ENCODE data around the gene TPD52L3.

The TPD52L3 gene

DNA sequence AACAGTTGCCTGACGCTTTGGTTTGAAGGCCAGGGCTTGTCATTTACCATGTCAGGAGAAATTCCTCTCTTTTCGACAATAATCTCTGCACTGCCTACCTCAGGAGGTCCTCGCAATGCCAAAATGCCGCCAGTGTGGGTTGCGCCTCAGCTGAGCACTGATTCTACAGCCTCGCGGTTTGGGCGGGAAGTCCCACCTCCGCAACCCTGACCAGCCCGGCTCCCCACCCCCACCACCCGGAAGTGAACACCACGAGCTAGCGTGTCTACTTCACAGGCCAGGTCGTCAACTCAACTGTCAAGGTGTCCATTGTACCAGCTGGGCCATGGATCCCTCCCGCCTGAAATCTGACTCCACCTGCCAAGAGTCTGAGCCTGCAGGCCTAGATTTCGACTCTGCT is at the start of gene TPD52L3:
Gene TPD52L3 (plus strand): TSS at position 273 of the 400 bp plus-strand sequence. CDS start 221 bp downstream, outside the sequence.
- no peak for DNase-seq

DNA sequence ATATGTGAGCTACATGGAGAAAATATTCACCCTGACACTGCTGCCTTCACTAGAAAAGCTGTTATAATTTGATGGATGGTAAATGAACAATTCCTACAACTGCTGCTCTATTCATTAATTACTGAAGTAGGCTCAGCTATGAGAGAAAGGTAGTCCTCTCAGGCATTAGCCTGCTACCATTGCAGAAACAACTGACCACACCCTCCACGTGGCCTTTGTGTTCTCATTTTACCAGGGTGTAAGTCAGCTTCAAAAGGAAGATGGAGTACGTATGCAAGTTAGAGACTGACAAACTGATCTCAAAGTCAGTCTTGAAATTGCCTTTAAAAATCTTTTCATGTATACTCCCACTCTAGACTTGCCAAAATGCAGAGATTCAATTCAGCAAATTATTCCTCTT is 26.3 kb upstream of the TPD52L3 start:
- no peak for DNase-seq

DNA sequence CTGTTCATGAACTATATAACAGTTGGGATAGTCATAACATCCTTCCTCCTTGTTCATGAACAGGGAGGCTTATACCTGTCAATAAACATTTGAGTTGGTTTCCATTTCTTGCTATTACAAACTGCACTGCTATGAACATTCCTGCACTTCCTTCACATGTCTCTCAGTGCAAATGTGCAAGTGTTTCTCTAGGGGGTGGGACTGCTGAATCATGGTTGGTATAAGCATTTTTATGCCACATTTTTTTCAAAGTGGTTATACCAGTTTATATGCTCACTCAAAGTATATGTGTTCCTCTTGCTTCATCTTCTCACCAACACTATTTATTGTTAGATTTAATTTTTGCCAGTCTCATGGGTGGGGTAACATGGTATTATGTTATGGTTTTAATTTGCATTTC is 25.8 kb upstream of the TPD52L3 start:
- no peak for DNase-seq

DNA sequence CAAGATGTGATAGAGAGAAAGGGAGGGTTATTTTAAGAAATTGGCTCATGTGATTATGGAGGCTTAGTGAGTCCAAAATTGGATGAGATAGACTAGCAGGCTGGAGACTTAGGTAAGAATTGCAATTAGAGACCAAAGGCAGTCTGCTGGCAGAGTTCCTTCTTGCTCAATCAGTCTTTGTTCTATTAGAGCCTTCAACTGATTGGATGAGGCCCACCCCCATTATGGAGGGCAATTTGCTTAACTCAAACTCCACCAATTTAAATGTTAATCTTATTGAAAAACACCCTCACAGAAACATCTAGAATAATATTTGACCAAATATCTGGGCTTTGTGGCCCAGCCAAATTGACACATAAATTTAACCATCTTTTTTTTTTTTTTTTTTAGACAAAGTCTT is 23.9 kb upstream of the TPD52L3 start:
- no peak for DNase-seq

DNA sequence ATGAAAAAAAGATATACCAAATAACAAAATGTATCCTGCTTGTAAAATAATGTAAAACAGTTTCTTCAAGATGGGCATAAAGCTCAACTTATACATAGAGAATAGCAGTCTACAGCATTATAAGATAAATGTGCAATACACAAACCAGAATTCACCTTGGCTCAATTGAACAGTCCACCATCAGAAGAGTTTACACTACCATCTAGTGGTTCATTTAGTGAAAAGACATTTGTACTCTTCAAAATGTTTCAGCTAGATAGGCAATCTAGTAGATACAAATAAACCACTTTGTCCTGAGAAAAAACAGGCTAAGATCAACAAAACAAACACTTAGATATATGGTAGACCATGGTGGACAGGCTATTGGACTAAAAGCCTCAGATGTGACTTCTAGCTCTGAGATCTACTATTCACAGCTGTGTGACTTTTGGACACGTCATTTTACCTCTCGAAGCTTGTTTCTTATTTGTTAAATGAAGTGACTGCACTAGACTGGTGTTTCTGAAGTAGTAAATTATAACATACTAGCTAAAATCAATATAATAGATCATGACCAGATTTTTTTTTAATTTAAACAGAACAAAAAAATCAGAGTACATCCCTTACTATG is 22.1 kb upstream of the TPD52L3 start:
- DNase-seq: no peak

DNA sequence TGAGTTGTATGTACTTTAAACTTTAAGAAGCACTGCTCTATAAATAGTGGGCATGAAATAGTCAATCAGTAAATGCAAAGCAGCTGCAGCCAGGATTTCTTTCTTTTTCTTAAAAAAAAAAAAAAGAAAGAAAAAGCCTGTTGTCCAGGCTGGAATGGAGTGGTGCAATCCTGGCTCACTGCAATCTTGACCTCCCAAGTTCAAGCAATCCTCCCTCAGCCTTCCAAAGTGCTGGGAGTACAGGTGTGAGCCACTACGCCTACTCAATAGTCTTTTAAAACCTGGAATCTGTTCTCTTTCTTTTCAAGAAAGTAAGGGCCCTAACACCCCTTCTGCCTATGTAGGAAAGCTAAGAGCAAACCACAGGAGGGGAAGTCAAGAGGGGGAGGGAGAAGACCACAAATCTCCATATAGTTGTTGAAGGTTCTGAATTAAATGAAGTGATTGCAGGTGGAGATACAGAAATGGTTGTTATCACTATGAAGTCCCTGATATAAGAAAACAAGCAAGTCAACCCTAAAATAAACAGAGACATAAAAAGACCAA is 20.6 kb upstream of the TPD52L3 start:
- no peak for DNase-seq

DNA sequence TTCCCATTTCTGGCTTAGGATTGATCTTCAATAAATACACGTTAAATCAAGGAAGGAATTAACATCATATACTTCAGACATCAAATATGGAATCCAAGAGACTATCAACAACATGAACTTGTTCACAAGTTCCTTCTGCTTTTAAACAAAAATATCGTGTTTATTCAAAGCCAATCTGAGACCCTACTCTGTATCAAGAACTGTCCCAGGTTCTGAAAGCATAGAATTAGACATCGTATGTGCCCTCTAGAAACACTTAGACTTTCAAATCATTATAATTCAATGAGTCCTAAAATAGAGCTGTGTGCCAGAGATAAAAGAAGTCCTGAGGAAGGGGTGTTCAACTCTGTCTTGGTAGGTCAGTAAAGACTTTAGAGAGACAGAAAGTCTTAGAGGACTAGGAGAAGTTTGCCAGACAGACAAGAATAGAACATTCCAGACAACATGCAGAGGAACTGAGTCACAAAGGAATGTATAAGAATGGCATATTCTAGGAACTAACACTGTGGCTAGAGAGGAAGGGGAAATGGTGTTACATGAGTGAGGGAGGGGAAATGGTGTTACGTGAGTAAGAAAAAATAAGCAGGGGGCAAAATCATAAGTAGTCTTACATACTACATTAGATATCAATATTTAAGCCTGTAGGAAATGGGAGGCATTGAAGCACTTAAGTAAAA is 2.9 kb downstream of the TPD52L3 start:
- DNase-seq: no peak

DNA sequence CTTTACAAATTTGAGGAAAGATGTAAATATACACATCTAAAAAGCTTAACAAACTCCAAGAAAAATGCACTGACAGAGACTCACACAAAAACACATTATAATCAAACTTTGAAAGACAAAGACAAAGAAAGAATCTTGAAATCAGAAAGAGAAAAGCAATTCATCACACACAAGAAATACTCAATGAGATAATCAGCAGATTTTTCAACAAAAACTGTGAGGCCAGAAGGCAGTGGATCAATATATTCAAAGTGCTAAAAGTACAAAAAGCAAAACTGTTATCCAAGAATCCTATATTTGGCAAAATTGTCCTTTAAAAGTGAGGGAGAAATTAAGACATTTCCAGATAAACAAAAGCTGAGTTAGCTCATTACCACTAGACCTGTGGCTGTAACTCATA is 6.1 kb downstream of the TPD52L3 start:
- no peak for DNase-seq

DNA sequence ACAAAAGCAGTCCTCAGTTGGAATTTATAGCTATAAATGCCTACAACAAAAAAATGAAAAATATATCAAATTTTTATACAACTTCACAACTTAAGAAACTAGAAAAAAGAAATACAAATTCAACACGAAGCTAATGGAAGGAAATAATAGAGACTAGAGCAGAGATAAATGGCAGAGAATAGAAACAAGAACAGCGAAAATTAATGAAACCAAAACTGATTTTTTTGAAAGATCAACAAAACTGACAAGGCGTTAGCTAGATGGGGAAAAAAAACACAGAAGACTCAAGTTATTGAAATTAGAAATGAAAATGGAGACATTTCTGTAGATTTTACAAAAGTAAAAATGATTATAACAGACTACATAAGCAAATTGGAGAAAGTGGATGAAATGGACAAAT is 20.6 kb downstream of the TPD52L3 start:
- no peak for DNase-seq

DNA sequence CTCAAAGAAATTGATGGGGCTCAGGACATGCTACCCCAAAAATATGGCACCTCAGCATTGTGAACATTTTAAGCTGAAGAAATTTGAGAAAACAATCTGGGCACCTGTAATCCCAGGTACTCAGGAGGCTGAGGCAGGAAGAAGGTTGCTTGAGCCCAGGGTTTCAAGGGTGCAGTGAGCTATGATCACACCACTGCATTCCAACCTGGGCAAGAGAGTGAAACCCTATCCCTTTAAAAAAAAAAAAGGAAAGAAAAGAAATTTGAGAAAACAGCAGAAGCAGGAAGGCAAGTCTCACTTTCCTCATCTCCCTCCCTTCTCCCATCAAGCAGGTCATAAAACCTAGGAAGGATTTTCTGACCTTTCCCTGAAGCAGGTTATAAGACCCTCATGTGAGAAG is 23.6 kb downstream of the TPD52L3 start:
- no peak for DNase-seq

DNA sequence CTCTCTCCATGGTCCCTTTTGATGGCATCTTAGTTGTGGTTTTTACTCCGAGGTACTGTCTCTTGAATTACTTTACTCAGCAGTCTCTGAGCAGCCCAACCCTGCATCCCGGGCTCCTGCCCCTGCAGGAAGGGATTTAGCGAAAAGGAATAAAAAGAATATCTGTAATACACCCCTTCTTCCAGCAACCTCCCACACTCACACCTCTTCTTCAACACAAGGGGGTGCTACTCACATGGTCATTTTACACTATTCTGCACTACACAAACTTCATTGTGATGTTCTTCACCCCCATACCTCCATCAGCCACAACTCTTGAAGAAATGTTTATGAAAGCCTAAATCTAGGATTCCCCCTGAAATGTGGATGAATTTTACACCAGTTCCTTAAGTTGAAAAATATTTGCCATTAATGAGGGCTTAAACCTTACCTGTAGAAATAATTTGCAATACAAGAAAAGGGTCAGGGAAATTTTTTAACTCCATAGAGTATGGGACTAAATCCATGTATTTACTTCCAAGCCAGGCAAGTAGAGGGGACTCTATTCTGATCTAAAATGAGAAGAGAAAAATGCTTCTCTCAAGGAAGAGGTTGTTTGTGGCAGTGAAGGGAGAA is 26.0 kb downstream of the TPD52L3 start:
- no peak for DNase-seq

DNA sequence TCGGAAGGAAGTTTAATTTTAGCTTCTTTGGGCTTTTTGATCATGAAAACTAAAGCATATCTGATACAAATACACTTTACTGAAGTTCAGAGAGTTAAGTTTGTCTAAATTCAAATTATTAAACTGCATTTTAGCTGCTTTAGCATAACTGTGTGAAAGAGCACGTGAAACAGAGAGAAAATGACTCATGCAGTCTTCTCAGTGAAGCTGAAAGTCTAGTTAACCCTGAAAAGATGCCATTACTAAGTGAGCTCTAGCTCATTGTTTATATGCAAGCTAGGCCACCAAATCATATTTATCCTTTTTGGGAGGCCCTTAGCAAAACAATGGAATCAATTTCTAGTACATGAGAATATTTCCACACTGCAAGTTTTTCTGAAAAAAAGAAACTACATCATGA is 27.6 kb downstream of the TPD52L3 start:
- DNase-seq: no peak

DNA sequence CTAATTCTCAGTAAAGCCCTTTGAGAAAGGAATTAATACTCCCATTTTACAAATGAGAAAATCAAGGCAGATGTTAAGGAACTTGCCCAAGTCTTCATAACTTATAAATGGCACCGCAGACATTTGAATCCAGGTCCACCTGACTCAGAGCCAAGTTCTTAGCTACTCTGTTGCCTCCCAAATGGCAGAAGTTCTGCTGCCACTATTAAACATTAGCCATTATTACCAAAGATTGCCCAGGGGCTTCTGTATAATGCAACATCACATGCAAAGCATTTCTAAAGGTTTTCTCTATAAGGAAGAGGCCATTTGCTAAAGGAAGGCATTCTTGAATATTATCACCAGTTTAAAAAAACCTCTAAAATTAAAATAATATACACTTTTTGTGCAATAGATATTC is 28.3 kb downstream of the TPD52L3 start:
- no peak for DNase-seq

DNA sequence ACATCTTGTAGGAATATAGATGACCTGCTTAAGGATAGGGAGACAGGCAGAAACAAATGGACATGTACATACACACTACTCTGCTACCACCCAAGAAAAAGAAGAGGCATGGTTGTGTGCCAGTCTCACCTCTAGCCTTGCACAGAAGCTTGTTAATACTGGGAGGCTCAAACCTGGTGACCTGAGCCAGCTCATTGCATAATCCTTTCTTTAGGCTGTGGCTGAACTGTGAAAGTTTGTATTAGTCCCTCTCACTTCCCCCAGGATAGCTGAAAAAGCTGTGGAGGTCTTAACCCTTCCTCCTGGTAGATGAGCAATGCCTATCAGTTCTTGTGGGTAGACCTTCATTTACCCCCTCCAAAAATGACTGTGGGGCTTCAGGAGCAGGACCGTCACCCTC is 28.7 kb downstream of the TPD52L3 start:
- no peak for DNase-seq

DNA sequence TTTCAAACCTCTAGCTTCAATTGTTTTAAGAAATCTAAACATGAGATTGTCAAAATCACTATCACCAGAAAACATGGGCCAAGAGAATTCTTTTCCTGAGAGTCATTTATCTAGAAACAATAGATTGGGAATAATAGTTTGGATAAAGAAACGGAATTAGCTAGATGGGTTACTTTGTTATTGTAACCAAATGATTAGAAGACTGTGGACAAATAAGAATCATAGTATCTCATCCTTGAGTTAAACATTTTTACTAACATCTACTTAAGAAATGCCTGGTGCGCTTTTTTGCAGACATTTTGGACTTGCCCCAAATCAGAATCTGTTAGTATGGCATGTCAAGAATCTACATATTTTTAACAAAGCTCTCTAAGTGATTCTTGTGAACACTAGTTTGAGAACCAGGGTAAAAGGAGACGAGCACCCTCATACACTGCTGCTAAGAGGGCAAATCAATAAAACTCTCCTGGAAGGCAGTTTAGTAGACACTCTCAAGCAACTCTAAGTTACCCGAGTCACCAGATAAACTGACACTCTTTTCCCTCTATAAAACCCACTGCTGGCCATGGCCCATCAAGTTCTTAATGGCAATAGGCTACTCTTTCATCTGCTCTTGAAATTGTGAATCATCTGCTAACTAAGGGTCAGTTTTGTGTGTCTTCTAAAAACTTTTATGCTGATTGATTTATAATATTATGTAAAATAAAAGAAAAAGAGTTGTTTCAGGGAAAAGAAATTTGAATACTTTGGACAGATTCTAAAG is 39.1 kb downstream of the TPD52L3 start:
- no peak for DNase-seq

DNA sequence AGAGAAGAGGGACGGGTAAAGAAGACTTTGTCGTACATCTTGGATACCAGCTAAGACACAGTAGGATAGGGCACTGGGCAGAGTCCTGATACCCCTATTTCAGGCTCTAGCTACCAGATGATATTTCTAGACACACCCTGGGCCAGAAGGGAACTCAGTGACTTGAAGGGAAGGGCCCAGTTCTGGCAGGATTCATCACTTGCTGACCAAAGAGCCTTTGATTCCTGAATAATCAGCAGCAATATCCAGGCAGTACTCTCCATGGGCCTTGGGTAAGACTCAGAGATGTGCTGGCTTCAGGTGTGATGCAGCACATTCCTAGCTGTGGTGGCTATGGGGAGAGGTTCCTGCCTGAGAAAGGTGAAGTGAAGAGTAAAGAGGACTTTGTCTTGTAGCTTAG is 40.7 kb downstream of the TPD52L3 start:
- DNase-seq: no peak

All from CD4-positive, alpha-beta T cell treated with Interferon gamma for 1 hour (primary cell).